ENCODE measurements around the gene FUT7.

- no peak for TF ChIP-seq CTCF (tag by site-specific recombination; IDR thresholded peaks at IDR 0.05)
- TF ChIP-seq ZNF121 (tag by site-specific recombination; IDR thresholded peaks at IDR 0.05), result peak; percentile 95
- TF ChIP-seq ZNF140 (tag by site-specific recombination; IDR thresholded peaks at IDR 0.05), result no peak
- no peak for TF ChIP-seq ZNF133 (tag by site-specific recombination; IDR thresholded peaks at IDR 0.05)
Observed at GRCh38 chr9:137058521-137059234, 26.8 kb upstream of the FUT7 start.

All from HEK293 (cell line).